DND-41 (cell line): Measurements from ENCODE around the gene DCLK1.

ENCODE experiments used
- ATAC-seq: fragments of 200-7000 bp; cut with Tn5 transposase; 3 replicates; pipeline ENCODE4 v1.9.1; 2021; ENCODE audit warnings: low read depth; ENCODE audit not compliant: insufficient read depth
- DNase-seq: peaks from one replicate; pipeline ENCODE4 v3.0.0-alpha.2; 2020
- H2AFZ ChIP-seq: 2 replicates; pipeline ENCODE4 v1.6.0; 2012; ENCODE audit warnings: low read depth, low read length
- H3K27ac ChIP-seq: 2 replicates; pipeline ENCODE4 v1.5.1; 2012; ENCODE audit warnings: low read length, inconsistent platforms
- H3K27me3 ChIP-seq: fragments of 200-600 bp; sonication (generic); 2 replicates; pipeline ENCODE4 v1.6.0; 2012; ENCODE audit warnings: low read length, mild to moderate bottlenecking, inconsistent platforms; ENCODE audit not compliant: insufficient read depth, poor library complexity
- H3K36me3 ChIP-seq: 2 replicates; pipeline ENCODE4 v1.5.1; 2012; ENCODE audit warnings: low read length, inconsistent platforms; ENCODE audit not compliant: insufficient read depth
- H3K4me1 ChIP-seq: 2 replicates; pipeline ENCODE4 v1.5.1; 2012; ENCODE audit warnings: mild to moderate bottlenecking, low read length; ENCODE audit not compliant: insufficient read depth
- H3K4me2 ChIP-seq: 2 replicates; pipeline ENCODE4 v1.6.0; 2012; ENCODE audit warnings: mild to moderate bottlenecking, moderate library complexity, low read length, inconsistent platforms; ENCODE audit not compliant: insufficient read depth
- H3K4me3 ChIP-seq, 2 experiments: fragments of 200-600 bp in 1 of 2; shearing (Covaris generic) in 1 of 2; 2 replicates each; pipeline ENCODE4 v1.5.1; 2012 to 2016; ENCODE audit warnings: inconsistent platforms in 2 of 2, low read length in 2 of 2, mild to moderate bottlenecking in 2 of 2, low read depth in 1 of 2, moderate library complexity in 1 of 2
- H3K79me2 ChIP-seq: 2 replicates; pipeline ENCODE4 v1.6.0; 2012; ENCODE audit warnings: low read length, inconsistent platforms; ENCODE audit not compliant: insufficient read depth
- H3K9ac ChIP-seq: 2 replicates; pipeline ENCODE4 v1.6.0; 2012; ENCODE audit warnings: low read depth, mild to moderate bottlenecking, inconsistent platforms, low read length, moderate library complexity
- H3K9me3 ChIP-seq: 2 replicates; pipeline ENCODE4 v1.5.1; 2012; ENCODE audit warnings: low read length, moderate library complexity, mild to moderate bottlenecking, inconsistent platforms; ENCODE audit not compliant: insufficient read depth, severe bottlenecking
- H4K20me1 ChIP-seq: 2 replicates; pipeline ENCODE4 v1.6.0; 2012; ENCODE audit warnings: low read length; ENCODE audit not compliant: insufficient read depth
- EZH2 ChIP-seq: IDR thresholded peaks from 3 replicates; pipeline ENCODE4 v1.6.1; 2012; ENCODE audit warnings: borderline replicate concordance, low read depth, mild to moderate bottlenecking, moderate library complexity, low read length, inconsistent platforms; ENCODE audit not compliant: severe bottlenecking
- TF ChIP-seq, protein P1 (sequence below): IDR thresholded peaks from 2 replicates; pipeline ENCODE4 v1.5.1; 2012; ENCODE audit warnings: borderline replicate concordance, low read length, moderate library complexity, mild to moderate bottlenecking; ENCODE audit not compliant: poor library complexity, severe bottlenecking; ENCODE audit errors: extremely low read depth

Gene DCLK1

DNA sequence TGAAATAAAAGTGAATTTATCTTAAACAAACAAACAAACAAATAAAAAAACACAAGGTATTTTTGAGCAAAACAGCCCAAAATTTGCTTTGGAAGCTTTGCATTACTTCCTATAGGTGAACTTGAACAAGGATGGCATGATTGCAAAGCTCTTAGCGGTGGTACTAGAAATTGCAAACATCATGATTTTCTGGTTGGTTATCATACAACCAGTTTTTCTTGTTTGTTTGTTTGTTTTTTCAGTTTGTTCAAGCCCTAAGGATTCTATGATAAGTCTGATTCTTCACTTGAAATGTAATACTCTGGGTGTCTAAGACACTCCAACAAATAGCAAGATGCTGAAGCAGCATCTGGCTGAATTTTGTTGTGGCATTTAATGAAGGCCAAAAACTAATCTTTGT is 15.9 kb downstream of the DCLK1 start:
- H3K36me3 ChIP-seq = no peaks in the 10 kb centered on the region
- H3K27me3 ChIP-seq = no peaks in the 10 kb centered on the region
- H3K79me2 ChIP-seq = no peaks in the 10 kb centered on the region
- no peaks in the 10 kb centered on the region for H3K9me3 ChIP-seq
- H3K4me1 ChIP-seq = no peaks in the 10 kb centered on the region
- H4K20me1 ChIP-seq = no peaks in the 10 kb centered on the region
- no peak overlapping the region for H3K9ac ChIP-seq
- H3K4me2 ChIP-seq = no peak overlapping the region
- TF ChIP-seq, protein P1, sequence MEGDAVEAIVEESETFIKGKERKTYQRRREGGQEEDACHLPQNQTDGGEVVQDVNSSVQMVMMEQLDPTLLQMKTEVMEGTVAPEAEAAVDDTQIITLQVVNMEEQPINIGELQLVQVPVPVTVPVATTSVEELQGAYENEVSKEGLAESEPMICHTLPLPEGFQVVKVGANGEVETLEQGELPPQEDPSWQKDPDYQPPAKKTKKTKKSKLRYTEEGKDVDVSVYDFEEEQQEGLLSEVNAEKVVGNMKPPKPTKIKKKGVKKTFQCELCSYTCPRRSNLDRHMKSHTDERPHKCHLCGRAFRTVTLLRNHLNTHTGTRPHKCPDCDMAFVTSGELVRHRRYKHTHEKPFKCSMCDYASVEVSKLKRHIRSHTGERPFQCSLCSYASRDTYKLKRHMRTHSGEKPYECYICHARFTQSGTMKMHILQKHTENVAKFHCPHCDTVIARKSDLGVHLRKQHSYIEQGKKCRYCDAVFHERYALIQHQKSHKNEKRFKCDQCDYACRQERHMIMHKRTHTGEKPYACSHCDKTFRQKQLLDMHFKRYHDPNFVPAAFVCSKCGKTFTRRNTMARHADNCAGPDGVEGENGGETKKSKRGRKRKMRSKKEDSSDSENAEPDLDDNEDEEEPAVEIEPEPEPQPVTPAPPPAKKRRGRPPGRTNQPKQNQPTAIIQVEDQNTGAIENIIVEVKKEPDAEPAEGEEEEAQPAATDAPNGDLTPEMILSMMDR = no peak
- no peak for TF ChIP-seq EZH2
- no peak for ATAC-seq
- DNase-seq = no peak
- no peak overlapping the region for H2AFZ ChIP-seq
- H3K27ac ChIP-seq = no peak overlapping the region
- no peak overlapping the region for H3K4me3 ChIP-seq

DNA sequence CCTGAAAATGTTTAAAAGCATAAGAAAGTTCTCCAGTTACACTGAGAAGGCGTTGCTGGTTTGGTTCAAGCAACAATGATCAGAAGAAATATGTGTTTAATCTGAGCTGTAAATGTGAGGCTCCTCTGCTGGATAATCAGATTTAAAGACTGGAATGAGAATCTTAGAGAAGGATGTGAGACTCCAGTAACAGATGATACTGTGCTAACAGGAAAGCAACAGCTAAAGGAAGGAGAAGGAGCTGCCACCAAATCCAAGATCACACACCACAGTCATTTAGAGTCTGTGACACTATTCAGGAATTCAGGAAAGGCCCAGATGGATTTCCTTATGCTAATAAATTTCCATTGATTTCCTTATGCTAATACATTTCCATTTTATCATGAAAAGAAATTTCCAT is 16.9 kb downstream of the DCLK1 start:
- Histone ChIP-seq H3K4me2 (no peak overlapping the region), H3K27ac (no peak overlapping the region), H3K27me3 (no peaks in the 10 kb centered on the region), H3K4me3 (no peak overlapping the region), H3K4me1 (no peaks in the 10 kb centered on the region), H3K9me3 (no peaks in the 10 kb centered on the region), H3K9ac (no peak overlapping the region), H3K79me2 (no peaks in the 10 kb centered on the region), H2AFZ (no peak overlapping the region), H3K36me3 (no peaks in the 10 kb centered on the region), H4K20me1 (no peaks in the 10 kb centered on the region)
- TF ChIP-seq, protein P1 = no peak
- no peak for TF ChIP-seq EZH2
- no peak for DNase-seq
- ATAC-seq = no peak

DNA sequence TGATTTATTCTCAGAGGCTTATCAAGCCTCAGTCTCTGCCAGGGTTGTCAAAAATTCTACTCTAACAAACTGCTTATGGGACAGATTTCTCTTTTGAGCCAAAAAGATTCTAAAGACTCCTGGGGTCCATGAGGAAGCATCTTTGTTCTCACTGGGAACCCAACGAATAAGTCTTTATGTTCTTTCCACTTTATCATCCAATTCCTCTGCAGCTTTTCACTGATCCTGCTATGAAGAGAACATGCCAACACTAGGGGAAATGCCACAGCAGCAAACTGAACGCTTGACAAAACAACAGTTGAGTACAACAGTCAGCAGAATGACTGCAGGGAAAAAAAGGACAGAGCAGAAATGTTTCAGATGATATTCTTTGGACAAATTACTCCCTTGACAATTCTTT is 22.2 kb downstream of the DCLK1 start:
- DNase-seq (no peak), ATAC-seq (no peak)
- H3K4me1 ChIP-seq = no peaks in the 10 kb centered on the region
- no peak overlapping the region for H3K27ac ChIP-seq
- H2AFZ ChIP-seq = no peak overlapping the region
- no peak overlapping the region for H3K9ac ChIP-seq
- no peaks in the 10 kb centered on the region for H4K20me1 ChIP-seq
- no peaks in the 10 kb centered on the region for H3K36me3 ChIP-seq
- H3K4me2 ChIP-seq = no peak overlapping the region
- H3K4me3 ChIP-seq = no peak overlapping the region
- no peaks in the 10 kb centered on the region for H3K9me3 ChIP-seq
- H3K27me3 ChIP-seq = no peaks in the 10 kb centered on the region
- H3K79me2 ChIP-seq = no peaks in the 10 kb centered on the region
- TF ChIP-seq EZH2 = no peak
- TF ChIP-seq, protein P1 = no peak

DNA sequence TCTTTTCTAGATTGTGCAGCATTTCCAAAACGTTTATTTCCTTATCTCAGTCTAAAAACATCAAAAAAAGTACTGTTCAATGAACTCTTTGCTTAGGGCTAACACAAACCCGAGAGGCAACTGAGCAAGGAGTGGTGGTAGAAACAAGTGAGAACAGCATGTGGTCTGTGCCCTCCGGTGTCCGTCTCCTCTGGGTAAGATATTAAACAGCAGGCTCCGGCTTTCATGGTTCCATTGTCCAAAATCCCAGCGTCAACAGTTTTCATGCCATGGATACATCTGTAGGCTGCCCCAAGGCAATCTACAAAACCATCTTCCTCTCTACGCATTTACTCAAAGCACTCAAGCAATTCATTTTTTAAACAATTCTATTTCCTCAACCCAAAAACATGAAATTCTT is 22.8 kb downstream of the DCLK1 start:
- no peak overlapping the region for H3K4me2 ChIP-seq
- H3K36me3 ChIP-seq = no peaks in the 10 kb centered on the region
- H3K4me1 ChIP-seq = no peaks in the 10 kb centered on the region
- H3K79me2 ChIP-seq = no peaks in the 10 kb centered on the region
- ATAC-seq (no peak), DNase-seq (no peak)
- no peak overlapping the region for H3K4me3 ChIP-seq
- no peak overlapping the region for H2AFZ ChIP-seq
- no peak overlapping the region for H3K9ac ChIP-seq
- H3K9me3 ChIP-seq = no peaks in the 10 kb centered on the region
- H3K27me3 ChIP-seq = no peaks in the 10 kb centered on the region
- no peaks in the 10 kb centered on the region for H4K20me1 ChIP-seq
- TF ChIP-seq, protein P1 = no peak
- no peak for TF ChIP-seq EZH2
- H3K27ac ChIP-seq = no peak overlapping the region
